GM12872 (cell line): ENCODE results near the gene GNPTAB.

Source experiments
- TF ChIP-seq, protein P1 (sequence below): IDR thresholded peaks from 3 replicates; pipeline ENCODE4 v1.5.1; 2011; ENCODE audit warnings: low read depth, mild to moderate bottlenecking, low read length, moderate library complexity; ENCODE audit not compliant: insufficient read depth

Gene GNPTAB

DNA sequence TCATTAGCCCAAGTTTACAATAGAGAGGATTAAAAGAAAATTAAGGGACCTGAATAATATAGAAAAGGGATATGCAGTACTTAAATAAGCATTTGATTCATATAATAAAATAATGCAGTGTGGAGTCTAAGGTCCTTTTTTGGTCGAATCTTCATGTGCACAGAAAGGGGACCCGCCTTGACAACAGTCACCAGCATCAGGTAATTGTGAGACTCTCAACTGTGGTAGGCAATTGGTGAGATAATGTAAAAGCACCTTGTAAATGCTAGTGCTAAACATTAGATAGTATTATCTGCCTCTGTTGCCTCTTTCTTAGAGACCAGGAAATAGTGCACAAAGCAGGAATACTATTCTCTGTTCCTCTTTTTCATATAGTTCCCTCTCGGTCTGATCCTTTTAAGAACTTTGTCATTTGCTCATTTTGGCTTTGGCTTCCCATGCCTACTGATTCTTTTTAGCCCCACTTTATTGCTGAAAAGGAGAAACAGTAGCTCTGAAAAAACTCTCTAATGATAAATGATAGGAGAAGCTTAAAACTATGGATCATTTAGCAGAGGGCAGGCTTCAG lies 115.8 kb downstream of the GNPTAB start:
- TF ChIP-seq, protein P1, sequence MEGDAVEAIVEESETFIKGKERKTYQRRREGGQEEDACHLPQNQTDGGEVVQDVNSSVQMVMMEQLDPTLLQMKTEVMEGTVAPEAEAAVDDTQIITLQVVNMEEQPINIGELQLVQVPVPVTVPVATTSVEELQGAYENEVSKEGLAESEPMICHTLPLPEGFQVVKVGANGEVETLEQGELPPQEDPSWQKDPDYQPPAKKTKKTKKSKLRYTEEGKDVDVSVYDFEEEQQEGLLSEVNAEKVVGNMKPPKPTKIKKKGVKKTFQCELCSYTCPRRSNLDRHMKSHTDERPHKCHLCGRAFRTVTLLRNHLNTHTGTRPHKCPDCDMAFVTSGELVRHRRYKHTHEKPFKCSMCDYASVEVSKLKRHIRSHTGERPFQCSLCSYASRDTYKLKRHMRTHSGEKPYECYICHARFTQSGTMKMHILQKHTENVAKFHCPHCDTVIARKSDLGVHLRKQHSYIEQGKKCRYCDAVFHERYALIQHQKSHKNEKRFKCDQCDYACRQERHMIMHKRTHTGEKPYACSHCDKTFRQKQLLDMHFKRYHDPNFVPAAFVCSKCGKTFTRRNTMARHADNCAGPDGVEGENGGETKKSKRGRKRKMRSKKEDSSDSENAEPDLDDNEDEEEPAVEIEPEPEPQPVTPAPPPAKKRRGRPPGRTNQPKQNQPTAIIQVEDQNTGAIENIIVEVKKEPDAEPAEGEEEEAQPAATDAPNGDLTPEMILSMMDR = no peak

DNA sequence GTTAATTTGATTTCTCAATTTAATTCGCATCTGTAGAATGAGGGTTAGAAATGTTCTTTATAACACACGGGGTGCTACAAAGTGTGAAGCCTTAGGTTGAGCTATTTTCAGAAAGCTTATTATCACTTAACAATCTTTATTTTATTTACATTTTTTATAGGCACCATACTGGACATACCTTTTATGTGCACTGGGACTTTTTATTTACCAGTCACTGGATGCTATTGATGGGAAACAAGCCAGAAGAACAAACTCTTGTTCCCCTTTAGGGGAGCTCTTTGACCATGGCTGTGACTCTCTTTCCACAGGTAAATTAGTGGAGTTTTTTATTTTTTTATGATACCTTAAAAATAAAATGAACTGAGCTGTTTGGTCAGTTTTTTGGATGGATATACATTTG lies 116.8 kb downstream of the GNPTAB start:
- TF ChIP-seq, protein P1 = no peak

DNA sequence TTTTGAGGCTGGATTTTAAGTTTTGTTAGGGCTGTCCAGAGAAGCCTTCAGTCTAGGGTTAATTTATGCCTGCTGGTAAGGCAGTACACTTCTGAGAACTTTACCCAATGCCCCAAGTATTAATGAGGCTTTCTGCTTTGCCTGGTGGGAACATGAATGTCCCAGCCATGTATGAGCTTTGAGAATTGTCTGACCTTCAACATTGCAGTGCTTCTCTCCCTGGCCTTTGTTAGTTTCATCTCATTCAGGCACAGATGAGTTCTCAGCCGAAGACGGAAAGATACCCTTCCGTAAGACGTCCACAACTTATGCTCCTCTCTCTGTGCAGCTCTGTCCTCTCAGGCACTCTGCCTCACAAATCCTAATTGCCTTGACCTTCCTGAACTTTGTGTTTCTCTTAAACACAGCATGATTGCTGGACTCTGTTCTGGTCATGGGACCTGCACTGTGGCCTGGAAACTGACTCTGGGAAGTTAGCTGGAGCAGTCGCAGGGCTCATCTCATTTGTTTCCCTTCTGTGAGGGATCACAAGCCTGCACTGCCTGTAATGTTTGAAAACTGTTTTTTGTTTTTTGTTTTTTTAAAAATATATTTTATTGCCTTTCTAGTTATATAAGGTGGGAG lies 117.6 kb downstream of the GNPTAB start:
- TF ChIP-seq, protein P1 = no peak

DNA sequence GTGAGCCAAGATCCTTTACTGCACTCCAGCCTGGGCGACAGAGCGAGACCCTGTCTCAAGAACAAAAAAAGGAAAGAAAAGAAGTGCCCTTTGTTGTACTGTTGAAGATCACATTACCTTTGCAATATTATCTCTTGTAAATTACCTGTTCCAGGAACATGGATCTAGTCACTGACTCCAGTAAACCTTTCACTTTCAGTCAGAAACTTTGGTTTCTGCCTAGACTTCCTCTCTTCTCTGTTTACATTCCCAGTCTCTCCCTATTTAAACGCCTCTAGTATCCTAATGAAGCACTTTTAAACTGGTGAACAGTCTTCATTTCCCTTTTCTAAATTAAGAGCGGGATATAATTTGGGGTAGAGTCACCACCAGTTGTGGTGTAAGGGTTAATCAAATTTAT lies 120.5 kb downstream of the GNPTAB start:
- TF ChIP-seq, protein P1 = no peak

DNA sequence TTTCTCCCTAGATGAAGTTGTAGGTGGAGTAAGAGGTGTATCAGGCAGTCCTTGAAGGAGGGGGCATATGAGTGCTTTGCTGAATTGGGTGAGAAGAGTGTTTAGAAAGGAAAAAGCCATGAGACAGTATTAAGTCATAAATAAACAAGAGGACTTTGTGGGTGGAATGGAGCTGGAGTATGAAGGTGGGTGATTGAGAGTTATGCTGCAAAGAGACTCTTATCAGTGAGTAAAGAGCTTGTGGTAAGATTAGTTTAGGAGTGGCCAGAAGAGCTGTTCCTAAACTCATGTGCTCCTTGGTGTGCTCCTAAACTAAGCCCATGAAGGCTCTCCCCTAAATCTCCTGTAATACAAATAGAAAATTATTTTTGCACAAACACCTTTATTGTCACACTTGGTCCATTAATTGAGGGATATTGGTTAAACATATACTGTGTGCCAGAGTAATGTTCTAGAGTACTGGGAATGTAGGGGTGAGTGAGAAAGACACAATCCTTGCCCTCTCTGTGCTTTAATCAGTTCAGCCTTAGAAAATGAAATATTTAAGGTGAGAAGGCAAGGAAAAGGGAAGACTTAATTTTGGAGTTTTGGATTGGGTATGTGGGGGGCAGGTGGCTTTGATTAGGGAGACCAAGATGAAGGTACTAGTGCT lies 123.5 kb downstream of the GNPTAB start:
- TF ChIP-seq, protein P1 = no peak

DNA sequence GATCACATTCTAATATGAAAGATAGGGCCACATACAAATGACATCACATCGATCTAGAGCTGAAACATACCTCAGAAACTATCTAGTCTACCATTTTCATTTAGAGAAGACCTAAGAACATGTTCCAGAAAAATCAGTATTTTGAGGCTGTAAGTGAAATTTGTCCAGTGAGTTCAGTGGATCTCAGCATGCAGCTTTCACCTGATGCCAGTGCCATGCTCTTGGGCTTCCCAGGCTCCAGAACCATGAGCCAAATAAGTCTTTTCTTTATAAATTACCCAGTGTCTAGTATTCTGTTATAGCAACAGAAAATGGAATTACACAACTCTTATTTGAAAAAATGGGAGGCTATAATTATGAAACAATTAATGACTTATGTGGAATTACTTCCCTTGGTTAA lies 124.4 kb downstream of the GNPTAB start:
- TF ChIP-seq, protein P1 = no peak

DNA sequence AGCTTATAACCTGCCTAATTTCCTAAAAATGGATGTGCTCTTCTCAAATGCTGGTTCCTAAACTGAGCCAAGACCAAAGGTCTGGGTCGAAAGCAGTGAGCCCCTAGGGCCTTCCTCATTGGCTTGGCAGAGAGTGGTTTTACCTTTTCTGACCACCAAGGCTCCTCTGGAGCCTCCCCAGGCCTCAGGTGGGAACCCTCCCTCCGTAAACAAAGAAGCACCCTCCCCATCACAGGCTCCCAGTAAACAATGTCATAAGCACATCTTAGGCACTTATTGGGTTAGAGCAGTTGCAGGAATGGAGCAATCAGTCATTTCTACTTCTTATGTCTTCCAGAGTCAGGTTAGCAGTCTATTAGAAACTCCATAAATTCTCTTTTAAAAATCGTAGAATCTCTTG lies 127.3 kb downstream of the GNPTAB start:
- TF ChIP-seq, protein P1 = no peak
